Neural progenitor cell (in vitro differentiated cells): ENCODE data around the gene ARF1. TPM values are rescaled to one million over a fixed set of nuclear protein-coding genes. Genes with fewer than 3 reads are reported as not detected.
A peak's percentile ranks its signal among the peaks of the same experiment; 100 is the strongest.

Experiments used
- DNase-seq: peaks from one replicate; pipeline ENCODE4 v3.0.0-alpha.2; 2016; ENCODE audit warnings: low spot score
- H2AFZ ChIP-seq: fragments of 200-600 bp; sonication (generic); replicated peaks from 2 replicates; pipeline ENCODE4 v1.6.1; 2016; ENCODE audit warnings: antibody characterized with exemption
- H3F3A ChIP-seq: fragments of 200-600 bp; sonication (generic); 2 replicates; pipeline ENCODE4 v1.6.1; 2016; ENCODE audit warnings: antibody characterized with exemption, low read depth
- H3K27ac ChIP-seq: fragments of 200-600 bp; sonication (generic); 2 replicates; pipeline ENCODE4 v1.5.1; 2016; ENCODE audit warnings: mild to moderate bottlenecking
- H3K27me3 ChIP-seq: fragments of 200-600 bp; sonication (generic); 2 replicates; pipeline ENCODE4 v1.6.1; 2016; ENCODE audit warnings: mild to moderate bottlenecking, moderate library complexity
- H3K36me3 ChIP-seq: fragments of 200-600 bp; sonication (generic); 2 replicates; pipeline ENCODE4 v1.5.1; 2016
- H3K4me1 ChIP-seq: fragments of 200-600 bp; sonication (generic); 2 replicates; pipeline ENCODE4 v1.6.1; 2016; ENCODE audit warnings: mixed run types
- H3K4me2 ChIP-seq: fragments of 200-600 bp; sonication (generic); 2 replicates; pipeline ENCODE4 v1.6.1; 2016
- H3K4me3 ChIP-seq: fragments of 200-600 bp; sonication (generic); 2 replicates; pipeline ENCODE4 v1.5.1; 2016
- H3K79me2 ChIP-seq: fragments of 200-600 bp; sonication (generic); 2 replicates; pipeline ENCODE4 v1.6.1; 2016; ENCODE audit warnings: low read depth
- H3K9ac ChIP-seq: fragments of 200-600 bp; sonication (generic); 2 replicates; pipeline ENCODE4 v1.6.1; 2016
- H3K9me3 ChIP-seq: fragments of 200-600 bp; sonication (generic); 2 replicates; pipeline ENCODE4 v1.5.1; 2016; ENCODE audit warnings: low read depth
- H4K20me1 ChIP-seq: fragments of 200-600 bp; sonication (generic); 2 replicates; pipeline ENCODE4 v1.6.1; 2016; ENCODE audit warnings: low read depth
- H3K27ac Mint-ChIP-seq: 3 replicates; pipeline ENCODE4 v1.8.0; 2021; ENCODE audit warnings: mixed read lengths
- H3K27me3 Mint-ChIP-seq: 2 replicates; pipeline ENCODE4 v1.8.0; 2022; ENCODE audit warnings: low read depth, mild to moderate bottlenecking, inconsistent platforms, moderate library complexity, mixed read lengths; ENCODE audit not compliant: insufficient read depth
- H3K36me3 Mint-ChIP-seq: 3 replicates; pipeline ENCODE4 v1.8.0; 2021; ENCODE audit warnings: mixed read lengths
- H3K4me1 Mint-ChIP-seq: 3 replicates; pipeline ENCODE4 v1.8.0; 2021; ENCODE audit warnings: mixed read lengths
- H3K4me3 Mint-ChIP-seq: 3 replicates; pipeline ENCODE4 v1.8.0; 2021; ENCODE audit warnings: mild to moderate bottlenecking, moderate library complexity, mixed read lengths
- H3K9me3 Mint-ChIP-seq: 3 replicates; pipeline ENCODE4 v1.8.0; 2020; ENCODE audit warnings: mixed read lengths
- EZH2 ChIP-seq: fragments of 200-600 bp; sonication (generic); IDR thresholded peaks from 2 replicates; pipeline ENCODE4 v1.6.1; 2017; ENCODE audit warnings: antibody characterized with exemption, mild to moderate bottlenecking, moderate library complexity
- EZH2phosphoT487 ChIP-seq: fragments of 200-600 bp; sonication (generic); IDR thresholded peaks from 2 replicates; pipeline ENCODE4 v1.6.1; 2017; ENCODE audit warnings: antibody characterized with exemption
- total RNA-seq: library from RNA; depleted of rRNA; stranded (reverse); fragments of >200 nt; gene quantifications from 2 replicates; pipeline ENCODE4 v1.2.3, GENCODE V29; 2015; ENCODE audit warnings: low replicate concordance
- TF ChIP-seq, protein P1 (sequence below): fragments of 200-600 bp; sonication (generic); IDR thresholded peaks from 2 replicates; pipeline ENCODE4 v1.5.1; 2017; ENCODE audit warnings: antibody characterized with exemption, mild to moderate bottlenecking

ARF1 gene
- total RNA-seq, 1 donor from 2014 or later = 95.1 TPM

DNA sequence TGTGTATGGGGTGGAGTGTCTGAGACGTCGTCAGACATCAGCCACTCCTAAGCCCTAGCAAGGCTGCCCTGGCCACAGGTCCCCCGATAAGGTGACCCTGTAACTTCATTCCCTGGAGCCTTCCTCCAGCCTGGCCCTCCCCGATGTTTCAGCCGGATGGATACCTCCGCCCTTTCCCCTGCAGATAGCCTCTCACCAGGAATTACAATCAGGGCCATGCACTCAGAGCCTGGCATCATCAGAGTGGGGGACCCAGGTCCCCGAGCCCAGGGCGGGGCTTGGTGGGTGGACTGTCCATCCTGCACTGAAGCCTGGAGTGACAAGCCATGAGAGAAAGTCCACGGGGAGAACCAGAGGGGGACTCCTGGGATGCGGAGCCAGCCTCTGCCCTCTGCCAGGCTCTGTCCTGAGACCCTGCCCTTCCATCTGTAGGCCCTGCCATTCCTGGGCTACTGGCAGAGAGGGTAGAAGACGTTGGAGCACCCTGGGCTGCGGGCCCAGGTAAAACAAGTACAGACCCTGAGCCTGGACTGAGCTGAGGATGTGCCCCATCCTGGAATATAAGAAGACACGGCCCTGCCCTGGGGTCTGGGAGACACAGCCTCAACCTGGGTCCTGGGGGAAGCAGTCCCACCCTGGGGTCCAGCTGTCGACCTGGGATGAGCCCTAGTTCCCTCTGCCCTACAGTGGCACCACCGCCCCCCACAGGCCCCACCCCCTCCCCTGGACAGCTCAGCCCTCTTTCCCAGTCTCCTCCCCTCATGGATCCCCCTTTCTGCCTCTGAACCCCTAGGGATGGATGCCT lies 16.8 kb upstream of the ARF1 start:
- DNase-seq = no peak
- Histone ChIP-seq H3K36me3 (no peaks in the 10 kb centered on the region), H2AFZ (no peak overlapping the region), H3K27me3 (peaks cover 92% of the 10 kb centered on the region), H3K4me3 (no peak overlapping the region), H3K27ac (no peak overlapping the region), H3K9ac (no peak overlapping the region), H3K9me3 (no peaks in the 10 kb centered on the region), H4K20me1 (no peaks in the 10 kb centered on the region), H3K79me2 (no peaks in the 10 kb centered on the region), H3K4me2 (no peak overlapping the region), H3F3A (no peaks in the 10 kb centered on the region), H3K4me1 (peaks cover 2% of the 10 kb centered on the region)
- H3K27me3 Mint-ChIP-seq = peaks cover 18% of the 10 kb centered on the region
- no peak overlapping the region for H3K4me3 Mint-ChIP-seq
- peaks cover 7% of the 10 kb centered on the region for H3K4me1 Mint-ChIP-seq
- TF ChIP-seq EZH2 (no peak), EZH2phosphoT487 (no peak)
- TF ChIP-seq, protein P1, sequence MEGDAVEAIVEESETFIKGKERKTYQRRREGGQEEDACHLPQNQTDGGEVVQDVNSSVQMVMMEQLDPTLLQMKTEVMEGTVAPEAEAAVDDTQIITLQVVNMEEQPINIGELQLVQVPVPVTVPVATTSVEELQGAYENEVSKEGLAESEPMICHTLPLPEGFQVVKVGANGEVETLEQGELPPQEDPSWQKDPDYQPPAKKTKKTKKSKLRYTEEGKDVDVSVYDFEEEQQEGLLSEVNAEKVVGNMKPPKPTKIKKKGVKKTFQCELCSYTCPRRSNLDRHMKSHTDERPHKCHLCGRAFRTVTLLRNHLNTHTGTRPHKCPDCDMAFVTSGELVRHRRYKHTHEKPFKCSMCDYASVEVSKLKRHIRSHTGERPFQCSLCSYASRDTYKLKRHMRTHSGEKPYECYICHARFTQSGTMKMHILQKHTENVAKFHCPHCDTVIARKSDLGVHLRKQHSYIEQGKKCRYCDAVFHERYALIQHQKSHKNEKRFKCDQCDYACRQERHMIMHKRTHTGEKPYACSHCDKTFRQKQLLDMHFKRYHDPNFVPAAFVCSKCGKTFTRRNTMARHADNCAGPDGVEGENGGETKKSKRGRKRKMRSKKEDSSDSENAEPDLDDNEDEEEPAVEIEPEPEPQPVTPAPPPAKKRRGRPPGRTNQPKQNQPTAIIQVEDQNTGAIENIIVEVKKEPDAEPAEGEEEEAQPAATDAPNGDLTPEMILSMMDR = no peak
- H3K9me3 Mint-ChIP-seq = peaks cover 4% of the 10 kb centered on the region
- no peak overlapping the region for H3K27ac Mint-ChIP-seq
- peaks cover 3% of the 10 kb centered on the region for H3K36me3 Mint-ChIP-seq

DNA sequence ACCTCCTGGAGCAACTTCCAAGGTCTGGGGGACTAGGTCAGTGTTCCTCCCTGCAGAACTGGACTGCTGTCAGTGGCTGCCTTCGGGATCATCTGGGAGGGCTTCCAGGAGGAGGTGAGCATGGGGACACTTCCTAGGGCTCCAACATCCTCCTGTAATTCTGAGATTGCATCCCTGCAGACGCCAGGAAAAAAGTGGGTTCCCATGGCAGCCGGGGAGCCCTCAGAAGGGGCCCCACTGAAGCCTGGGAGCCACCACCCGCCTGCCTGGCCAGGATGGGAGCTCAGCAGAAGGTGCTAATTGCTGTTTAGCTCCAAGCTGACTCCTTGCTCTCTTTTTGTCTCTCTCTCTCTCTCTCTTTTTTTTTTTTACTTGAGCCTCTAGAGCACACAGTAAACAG lies 16.1 kb upstream of the ARF1 start:
- Mint-ChIP-seq H3K27me3 (peaks cover 16% of the 10 kb centered on the region), H3K36me3 (no peaks in the 10 kb centered on the region), H3K4me1 (peaks cover 3% of the 10 kb centered on the region), H3K27ac (peak overlapping the region; percentile 35), H3K9me3 (no peaks in the 10 kb centered on the region), H3K4me3 (no peak overlapping the region)
- DNase-seq = no peak
- no peak overlapping the region for H3K4me3 ChIP-seq
- no peaks in the 10 kb centered on the region for H4K20me1 ChIP-seq
- no peaks in the 10 kb centered on the region for H3K9me3 ChIP-seq
- H3K4me2 ChIP-seq = no peak overlapping the region
- H3K79me2 ChIP-seq = no peaks in the 10 kb centered on the region
- no peak overlapping the region for H2AFZ ChIP-seq
- H3K36me3 ChIP-seq = no peaks in the 10 kb centered on the region
- no peaks in the 10 kb centered on the region for H3F3A ChIP-seq
- TF ChIP-seq, protein P1 = no peak
- no peak for TF ChIP-seq EZH2
- TF ChIP-seq EZH2phosphoT487 = no peak
- no peaks in the 10 kb centered on the region for H3K4me1 ChIP-seq
- H3K27me3 ChIP-seq = peaks cover 92% of the 10 kb centered on the region
- no peak overlapping the region for H3K27ac ChIP-seq
- no peak overlapping the region for H3K9ac ChIP-seq

DNA sequence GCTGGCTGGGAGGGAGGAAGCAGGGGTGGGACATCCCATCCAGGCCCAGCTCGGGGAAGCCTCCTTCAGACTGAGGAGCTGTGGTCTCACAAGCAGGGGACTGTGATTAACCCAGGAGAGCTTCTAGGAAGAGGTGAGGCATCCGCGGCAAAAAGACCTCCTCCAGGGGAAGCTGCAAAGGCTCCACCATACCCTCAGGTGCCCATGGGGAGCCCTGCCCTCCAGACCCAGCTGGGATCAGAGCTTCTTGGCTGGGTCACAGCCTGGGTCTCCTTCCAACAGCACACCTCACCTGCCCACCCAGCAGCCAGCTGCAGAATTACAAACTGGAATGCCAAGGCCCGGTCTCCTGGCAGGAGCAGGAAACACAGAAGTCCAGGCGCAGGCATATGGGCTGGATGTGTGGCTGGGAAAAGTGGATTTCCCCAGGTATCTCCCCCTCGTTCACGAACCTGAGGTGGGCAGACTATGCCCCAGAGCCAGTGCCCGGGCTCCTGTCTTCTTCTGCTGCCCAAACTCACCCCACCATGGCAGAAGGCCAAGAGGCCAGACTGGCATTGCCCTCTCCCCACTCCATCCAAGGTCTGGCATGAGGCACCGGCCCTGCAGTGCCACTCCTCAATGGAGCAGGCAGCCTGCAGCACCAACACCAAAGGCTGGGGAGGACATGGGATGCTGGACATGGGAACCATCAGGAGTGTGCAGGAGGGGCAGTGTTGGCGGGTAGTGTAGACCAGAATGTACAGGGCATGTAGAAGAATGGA lies 15.4 kb upstream of the ARF1 start:
- Histone ChIP-seq H3K79me2 (no peaks in the 10 kb centered on the region), H3K4me2 (no peak overlapping the region), H3K9ac (no peak overlapping the region), H3F3A (no peaks in the 10 kb centered on the region), H3K4me1 (no peaks in the 10 kb centered on the region), H3K27ac (no peak overlapping the region), H4K20me1 (no peaks in the 10 kb centered on the region), H3K9me3 (no peaks in the 10 kb centered on the region), H3K4me3 (no peak overlapping the region), H2AFZ (no peak overlapping the region), H3K27me3 (peaks cover 92% of the 10 kb centered on the region), H3K36me3 (no peaks in the 10 kb centered on the region)
- H3K27me3 Mint-ChIP-seq = peaks cover 16% of the 10 kb centered on the region
- H3K9me3 Mint-ChIP-seq = no peaks in the 10 kb centered on the region
- H3K27ac Mint-ChIP-seq = peak overlapping the region; percentile 35
- H3K4me3 Mint-ChIP-seq = no peak overlapping the region
- DNase-seq = no peak
- TF ChIP-seq, protein P1 = no peak
- TF ChIP-seq EZH2 (no peak), EZH2phosphoT487 (no peak)
- H3K4me1 Mint-ChIP-seq = peaks cover 3% of the 10 kb centered on the region
- H3K36me3 Mint-ChIP-seq = no peaks in the 10 kb centered on the region
